Fibroblast of skin of abdomen (primary cell): ENCODE measurements around the gene OR6V1. TPM values are rescaled to one million over a fixed set of nuclear protein-coding genes. Genes with fewer than 3 reads are reported as not detected.

Source experiments
- DNase-seq: peaks from one replicate; pipeline ENCODE4 v3.0.0-alpha.2; 2013
- polyA plus RNA-seq, 2 experiments: library from polyadenylated mRNA; unstranded; fragments of 120-200 nt; gene quantifications; one replicate each; pipeline ENCODE4 v1.2.1, GENCODE V29; 2013; ENCODE audit not compliant: insufficient read length in 2 of 2

OR6V1 gene
- not detected for polyA plus RNA-seq (2013, experiment 1 of 2; ENCODE audit: insufficient read length)
- not detected for polyA plus RNA-seq (2013, experiment 2 of 2; ENCODE audit: insufficient read length)

- no peak for DNase-seq
Measured at GRCh38 chr7:143052041-143052440, at the start of gene OR6V1. Gene OR6V1 (plus strand): TSS chr7:143052341. CDS start chr7:143052341, 0 bp downstream.

DNA sequence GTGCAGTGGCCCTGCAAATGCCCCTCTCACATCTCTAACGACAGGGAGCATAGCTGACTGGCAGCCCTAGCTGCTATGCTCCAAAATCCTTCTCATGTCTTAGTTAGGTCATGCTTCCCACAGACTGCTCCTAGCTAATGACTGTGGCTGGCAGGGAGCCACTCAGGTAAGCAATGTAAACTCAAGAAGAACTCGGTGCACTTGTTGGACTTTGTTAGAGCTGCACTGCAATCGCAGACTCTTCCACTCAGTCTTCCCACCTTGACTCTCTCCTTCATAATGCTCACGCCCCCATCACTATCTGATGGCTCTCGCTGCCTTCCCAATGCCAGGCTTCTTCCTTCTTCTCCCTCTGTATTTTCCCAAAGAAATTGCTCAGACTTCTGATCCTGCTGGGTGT is 49.2 kb upstream of the OR6V1 start:
- no peak for DNase-seq

DNA sequence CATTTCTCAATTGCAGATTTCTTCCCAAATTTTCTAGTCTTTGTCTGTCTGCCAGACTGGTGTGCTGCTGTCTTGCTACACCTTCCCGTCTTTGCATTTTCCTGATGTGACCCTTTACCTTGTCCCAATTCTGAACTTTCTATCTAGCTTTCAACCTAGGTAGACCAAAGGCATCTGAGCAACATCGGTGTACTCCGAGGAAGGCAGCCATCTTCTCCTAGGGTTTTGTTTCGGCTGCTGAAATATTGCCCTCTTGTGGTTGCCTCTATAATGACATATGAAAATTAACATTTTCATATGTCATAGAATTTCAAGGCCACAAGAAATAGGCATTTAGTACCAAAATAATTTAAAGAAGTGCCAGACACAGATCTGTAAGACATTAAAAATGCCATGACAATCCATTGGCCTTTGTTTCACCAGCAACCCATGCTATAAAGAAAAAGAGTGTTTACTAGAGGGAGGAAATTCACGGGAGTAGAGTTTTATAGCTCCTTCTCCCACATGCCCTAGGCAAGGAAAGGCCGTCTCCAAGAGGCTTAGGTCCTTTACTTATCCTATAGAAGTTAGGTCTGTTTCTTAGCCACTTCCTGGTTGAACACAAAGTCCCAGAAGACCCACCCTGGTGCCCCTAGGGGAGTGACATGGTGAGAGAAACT is 48.6 kb upstream of the OR6V1 start:
- DNase-seq: peak; percentile 40

DNA sequence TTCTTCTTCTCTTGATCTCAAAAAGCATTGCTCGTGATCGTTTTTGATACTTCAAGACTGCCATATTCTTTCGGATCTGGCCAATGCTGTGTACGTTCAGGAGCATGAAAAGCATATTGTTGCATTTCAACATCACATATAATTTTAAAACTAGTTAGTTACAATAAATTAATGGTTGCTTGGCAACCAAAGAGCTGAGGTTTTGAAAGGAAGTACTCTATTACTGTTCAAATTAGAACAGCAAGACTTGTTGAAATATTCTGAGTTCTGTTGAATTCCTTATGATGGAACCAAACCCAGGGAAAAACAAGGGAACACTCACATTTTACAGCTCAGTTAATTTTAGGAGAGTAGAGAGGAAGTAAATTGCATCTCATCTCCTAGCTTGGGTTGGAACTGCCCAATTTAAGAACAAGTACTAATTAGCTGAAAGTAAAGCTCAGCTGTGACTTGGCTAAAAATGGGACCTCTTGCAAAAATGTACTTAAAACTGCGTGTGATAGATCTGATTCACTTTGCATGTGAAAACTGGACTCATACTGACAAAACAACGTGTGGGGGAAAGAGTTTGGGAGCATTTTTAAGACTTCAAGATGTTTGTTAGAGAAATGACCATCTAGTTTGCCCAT is 46.4 kb upstream of the OR6V1 start:
- DNase-seq: no peak

DNA sequence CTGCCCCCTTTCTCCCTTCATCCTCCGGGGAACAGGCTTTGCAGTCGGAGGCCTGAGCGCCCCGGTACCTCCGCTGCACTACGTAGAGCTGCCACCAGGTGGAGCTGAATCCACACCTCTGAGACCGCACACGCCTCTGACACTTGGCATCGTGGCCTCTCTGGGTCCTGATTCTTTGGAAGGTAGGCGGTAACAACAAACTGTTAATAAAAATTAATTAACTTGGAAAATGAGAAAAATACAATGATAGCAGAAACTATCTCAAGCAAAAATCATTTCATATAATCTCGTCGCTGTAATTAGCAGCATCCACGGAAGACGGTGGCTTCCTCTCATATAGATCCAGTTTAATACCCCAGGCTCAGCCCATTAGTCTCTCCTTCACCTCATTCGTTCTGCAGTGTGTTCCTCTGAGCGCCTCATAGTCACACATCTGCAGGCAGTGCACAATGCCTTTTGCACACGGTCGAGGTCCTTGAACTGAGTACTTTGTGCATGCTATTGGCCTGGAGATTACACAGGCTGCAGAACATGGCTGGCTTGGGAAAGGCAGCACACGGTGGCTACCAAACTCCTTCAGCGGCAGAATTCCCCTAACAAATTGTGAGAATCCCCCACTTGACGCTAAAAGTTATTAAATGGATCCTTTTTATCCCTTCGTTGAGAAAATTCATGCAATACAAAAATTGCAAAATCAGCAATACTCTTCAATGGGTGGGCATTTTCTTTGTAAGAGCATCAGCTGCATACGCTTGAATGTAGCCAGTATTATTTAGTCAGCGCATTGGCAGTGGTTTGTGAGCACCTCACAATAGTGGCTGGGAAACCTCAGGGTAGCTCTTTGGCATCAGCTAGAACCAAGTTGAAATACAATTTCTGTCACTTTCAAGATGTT is 43.9 kb upstream of the OR6V1 start:
- peak; percentile 52 for DNase-seq

DNA sequence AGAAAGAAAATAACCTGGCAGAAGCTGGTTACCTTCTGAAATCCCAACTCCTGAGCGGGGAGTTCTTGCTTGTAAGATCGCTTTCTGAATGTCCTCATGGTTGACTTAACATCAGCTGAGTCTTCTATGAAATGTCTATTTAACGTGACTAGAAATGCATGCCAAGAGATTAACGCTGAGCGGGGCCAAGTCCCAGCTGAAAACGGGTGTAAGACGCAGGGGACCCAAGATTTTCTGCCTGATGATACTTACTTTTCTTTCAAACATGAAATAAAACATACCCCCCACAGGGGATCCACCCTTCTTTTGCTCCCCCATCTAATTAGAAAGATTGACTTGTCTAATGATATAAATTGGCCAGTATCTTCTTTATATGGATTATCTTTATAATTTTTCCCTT is 40.1 kb upstream of the OR6V1 start:
- DNase-seq: no peak

DNA sequence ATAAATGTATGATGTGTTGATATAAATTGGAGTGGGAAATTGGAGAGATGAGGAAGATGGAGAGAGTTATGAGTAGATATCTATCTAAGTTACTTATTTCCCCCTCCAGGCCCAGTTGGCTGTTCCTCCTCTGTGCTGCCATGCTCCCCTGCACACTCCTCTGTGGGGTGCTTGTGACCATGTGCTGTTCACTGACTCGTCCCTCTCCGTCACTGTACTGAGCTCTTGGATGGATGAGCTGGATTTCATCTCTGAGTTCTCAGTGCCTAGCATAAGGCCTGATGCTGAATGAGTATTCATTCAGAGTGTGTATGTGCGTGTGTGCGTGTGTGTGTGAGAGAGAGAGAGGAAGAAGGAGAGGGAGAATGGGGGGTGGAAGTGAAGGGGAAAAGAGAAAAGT is 39.7 kb upstream of the OR6V1 start:
- no peak for DNase-seq

- no peak for DNase-seq
Measured at GRCh38 chr7:143013473-143013872, 38.7 kb upstream of the OR6V1 start.

- DNase-seq: peak; percentile 85
Measured at GRCh38 chr7:143013893-143014292, 38.2 kb upstream of the OR6V1 start.

DNA sequence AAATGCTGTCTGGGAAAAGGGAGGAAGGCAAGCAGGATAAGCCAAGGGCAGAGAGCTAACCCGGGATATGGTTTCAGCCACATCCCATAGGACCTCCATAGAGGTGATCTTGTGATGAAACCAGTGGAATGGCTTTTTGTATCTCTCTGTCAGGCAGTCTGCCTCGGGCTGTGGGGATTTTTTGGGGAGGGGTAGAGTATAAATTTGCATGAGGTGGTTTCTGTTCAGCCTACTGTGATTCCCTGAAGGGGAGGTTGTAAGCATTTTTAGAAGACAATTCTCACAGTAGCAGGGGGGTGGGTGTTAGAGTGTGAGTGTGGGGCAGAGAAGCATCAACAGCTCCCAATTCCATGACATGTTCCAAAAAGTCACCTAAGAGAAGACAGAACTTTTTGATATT is 37.1 kb upstream of the OR6V1 start:
- DNase-seq: no peak

- peak; percentile 70 for DNase-seq
Measured at GRCh38 chr7:143015926-143016490, 36.1 kb upstream of the OR6V1 start.

DNA sequence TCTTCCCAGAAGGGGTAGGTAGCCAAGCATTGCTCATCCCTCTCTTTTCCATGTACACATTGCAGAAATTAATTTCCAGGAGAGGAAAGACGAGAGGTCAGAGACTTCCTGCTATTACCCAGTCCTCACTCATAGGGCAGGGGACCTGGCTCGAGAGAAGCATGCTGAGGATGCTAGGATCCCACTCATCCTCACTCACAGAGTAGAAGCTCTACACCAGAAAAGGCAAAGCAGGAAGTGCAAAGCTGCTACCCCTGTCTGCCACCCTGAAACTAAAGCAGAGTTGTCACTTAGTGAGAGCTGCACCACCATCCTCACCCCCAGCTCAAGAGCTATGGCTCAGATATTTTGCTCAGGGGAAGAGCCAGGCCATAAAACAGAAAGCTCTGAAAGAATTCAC is 35.1 kb upstream of the OR6V1 start:
- DNase-seq: no peak

GRCh38 chr7:143018931-143019330 is 33.2 kb upstream of the OR6V1 start:
- DNase-seq: no peak

GRCh38 chr7:143023047-143023446 is 29.1 kb upstream of the OR6V1 start:
- DNase-seq: no peak

DNA sequence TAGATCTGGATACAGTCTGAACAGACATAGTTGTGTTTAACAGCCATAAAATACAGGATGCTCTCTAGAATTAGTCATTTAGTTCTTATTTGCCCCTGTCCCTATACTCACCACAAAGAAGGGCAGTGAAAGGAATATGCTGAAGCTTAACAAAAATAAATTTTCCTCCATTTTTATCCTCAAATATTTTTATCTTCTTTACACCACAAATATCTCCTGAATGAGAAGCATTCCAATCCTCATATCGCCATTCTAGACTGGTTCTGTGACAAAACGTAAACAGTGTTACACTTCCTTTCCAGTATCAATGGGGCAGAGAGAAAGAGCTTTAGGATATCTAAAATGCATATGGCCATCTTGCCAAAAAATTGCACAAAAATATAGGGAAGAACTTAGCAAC is 26.8 kb upstream of the OR6V1 start:
- DNase-seq: no peak

DNA sequence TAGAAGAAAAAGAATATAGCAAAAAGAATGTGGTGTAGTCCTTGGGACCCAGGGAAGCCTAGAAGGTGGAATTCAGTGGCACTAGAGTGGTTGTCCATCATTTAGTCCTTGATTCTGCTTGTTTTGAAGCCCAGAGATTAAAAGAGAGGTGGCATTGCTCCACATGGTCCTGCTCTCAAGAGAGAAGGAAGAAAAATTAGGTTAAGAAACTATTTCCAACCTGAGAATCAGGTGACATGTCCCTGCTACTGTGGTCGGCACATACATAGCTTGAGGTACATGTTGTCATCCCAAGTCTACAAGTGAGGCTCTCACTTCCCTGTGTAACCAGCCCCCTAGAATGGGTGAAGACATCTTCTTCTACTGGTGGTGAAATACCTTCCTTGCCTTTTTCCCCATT is 25.1 kb upstream of the OR6V1 start, which contains the start of gene OR9A2:
OR9A2 (minus strand) TSS at position 101 of the 400 bp plus-strand sequence; CDS start at position 101, 0 bp downstream.
- no peak for DNase-seq

GRCh38 chr7:143027683-143028082 is 24.5 kb upstream of the OR6V1 start:
- no peak for DNase-seq

DNA sequence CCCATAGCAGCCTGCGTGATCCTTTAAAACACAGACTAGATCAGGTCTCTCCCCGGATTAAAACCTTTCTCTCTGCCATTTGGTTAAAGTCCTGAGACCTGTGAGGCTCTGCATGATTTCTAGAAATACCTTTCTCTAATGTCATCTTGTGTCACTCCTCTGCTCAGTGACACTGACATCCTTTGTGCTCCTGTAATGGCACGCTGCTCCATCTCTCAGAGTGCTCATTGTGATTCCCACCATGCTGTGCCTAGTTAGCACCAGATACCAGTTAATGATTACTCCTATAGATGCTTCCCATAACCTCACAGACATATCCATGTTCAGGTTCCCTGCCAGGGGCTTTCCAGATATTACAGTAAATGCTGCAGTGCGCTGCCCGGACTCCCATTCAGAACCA is 13.5 kb upstream of the OR6V1 start:
- no peak for DNase-seq

DNA sequence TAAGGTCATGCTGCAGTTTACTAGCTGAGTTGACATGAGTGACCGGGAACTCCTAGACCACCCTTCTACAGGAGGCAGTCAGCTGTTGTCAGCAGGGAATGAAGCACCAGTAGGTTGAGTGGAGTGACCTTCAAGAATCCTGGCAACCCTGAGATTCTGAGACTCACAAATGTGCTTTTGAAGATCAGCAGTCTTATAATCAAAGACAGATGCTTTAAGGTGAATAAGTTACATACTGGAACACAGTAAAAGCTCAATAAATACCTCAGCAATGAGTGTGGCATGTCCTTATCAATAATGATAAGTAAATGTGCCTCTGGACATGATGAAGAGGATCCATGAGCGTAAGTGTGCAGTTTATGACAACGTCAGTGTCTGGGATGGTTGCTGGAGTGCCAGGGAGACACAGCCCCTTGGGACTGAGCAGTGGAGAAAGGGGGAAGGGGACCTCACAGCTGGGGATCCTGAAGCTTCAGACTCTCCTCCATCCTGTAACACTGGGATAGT is 11.9 kb upstream of the OR6V1 start:
- DNase-seq: peak; percentile 25

GRCh38 chr7:143041346-143041745 is 10.8 kb upstream of the OR6V1 start:
- DNase-seq: no peak

DNA sequence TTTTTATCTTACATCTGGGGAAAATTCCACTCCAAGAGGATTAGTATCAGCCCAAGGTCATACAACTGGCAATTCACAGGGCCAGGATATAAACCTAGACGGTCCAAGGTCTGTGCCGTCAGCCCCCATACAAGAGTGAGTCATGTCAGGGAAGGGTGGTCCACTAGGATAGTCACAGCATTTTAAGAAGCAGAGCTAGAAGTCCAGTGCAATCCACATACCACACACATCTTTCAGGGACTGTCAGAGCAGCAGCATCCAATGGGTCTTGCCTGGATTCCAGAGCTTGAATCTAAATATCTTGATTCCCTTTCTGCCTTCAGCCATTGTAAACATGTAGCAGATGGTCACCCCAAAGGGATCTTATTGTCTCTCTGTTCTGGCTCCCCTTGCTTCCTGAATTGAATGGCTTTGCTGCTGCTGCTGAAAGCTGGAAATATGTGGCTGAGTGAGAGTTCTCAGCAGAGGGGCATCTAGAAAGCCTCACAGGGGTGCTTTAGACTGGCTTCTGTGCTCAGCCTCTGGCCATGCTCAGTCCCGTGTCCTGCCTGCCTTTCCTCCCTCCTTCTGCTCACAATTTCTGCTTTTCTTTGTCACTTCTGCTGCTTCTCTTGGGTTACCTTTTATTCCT is 9.9 kb upstream of the OR6V1 start:
- peak; percentile 32 for DNase-seq

DNA sequence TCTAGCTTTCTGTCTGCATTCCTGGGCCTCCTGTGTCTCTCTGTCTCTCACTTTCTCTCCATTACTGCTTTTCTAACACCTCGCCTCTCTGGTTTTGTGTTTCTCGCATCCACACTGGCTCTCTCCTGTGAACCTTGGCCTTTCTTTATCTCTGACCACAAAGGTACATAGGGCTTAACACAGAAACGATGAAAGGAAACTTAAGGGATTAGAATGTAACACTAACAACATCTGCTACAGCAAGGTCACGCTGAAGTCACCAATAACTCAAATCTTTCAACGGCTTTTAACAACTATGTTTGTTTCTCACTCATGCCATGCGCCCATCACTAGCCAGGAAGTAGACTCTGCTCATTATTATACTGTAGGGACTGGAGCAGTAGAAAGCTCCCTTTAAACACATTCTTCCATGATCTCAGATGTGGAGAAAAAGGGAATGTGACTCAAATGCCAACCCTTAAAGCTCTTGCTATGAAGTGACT is 9.3 kb upstream of the OR6V1 start:
- no peak for DNase-seq
